SKM-1 (cell line): ENCODE data around the gene TAOK3.

Experiments
- DNase-seq: peaks from one replicate; lab custom pipeline; 2025; ENCODE audit not compliant: unreplicated experiment; lab: John Stamatoyannopoulos, UW

Gene TAOK3

DNA sequence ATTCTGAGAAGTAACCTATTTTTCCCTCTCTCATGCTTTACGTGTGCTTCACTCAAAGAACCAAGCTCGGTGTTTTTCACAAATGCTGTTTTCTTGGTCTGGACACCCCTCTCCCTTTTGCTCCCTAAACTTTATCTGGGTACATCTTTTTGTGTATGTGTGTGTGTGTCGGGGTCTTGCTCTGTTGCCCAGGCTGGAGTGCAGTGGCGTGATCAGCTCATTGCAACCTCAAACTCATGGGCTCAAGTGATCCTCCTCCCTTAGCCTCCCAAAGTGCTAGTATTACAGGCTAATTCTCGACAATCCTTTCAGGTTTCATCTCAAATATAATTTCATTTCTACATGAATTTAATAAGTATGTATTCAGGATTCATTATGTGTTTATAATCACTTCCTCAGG lies 153.6 kb downstream of the TAOK3 start:
- no peak for DNase-seq

DNA sequence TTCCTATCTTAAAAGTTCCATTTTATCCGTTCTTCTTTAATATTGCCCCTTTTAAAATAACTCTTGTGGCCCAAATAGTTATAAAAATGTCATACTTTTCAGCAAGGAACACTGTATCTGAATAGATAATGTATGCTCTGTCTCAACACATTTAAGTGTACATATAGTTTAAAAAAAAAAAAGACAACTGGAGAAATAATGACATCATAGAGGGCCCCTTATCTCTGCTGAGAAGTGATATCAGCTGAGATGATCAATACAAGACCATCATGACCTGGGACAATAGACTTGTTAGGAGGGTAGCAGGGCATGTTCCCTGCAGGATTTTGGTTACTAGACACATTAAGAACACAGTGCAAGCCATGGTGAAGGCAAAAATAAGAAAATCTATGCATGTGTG lies 159.3 kb downstream of the TAOK3 start:
- no peak for DNase-seq

DNA sequence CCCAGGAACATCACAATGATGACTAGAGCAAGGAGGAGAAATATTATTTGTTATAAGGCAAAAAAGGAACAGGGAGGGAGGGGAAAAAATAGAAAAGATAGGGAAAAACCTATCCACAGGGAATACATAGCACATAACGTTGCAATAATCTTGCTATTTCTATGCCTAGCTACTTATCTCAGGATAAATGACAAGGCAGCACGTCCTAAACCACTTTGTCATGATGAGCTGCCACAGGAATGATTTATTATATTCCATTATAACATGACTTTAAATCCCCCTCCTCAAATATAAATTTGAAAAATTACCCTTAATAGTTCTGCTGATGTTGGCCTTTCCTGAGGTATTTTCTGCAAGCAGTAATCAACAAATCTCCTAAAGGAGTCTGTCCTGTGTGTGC lies 160.1 kb downstream of the TAOK3 start:
- DNase-seq, result no peak

- DNase-seq, result no peak
Observed at GRCh38 chr12:118206107-118206412, 166.6 kb downstream of the TAOK3 start.

DNA sequence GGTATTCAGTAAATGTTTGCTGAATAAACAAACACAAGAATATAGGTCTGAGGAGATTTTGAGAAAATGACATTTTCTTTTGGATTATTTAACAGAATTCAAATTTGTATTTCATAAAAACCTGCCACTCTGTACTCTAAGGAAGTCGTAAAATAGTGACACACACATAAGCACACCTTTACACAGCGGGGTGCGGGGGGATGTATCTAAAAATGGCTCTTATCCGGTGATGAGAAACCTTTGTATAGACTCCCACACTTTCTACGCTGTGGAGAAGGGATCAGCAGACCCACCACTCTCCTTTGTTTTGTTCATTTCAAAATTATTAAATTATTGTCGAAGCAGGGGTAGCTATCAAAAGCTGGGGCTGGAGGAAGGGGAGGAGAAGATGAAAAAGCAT lies 178.7 kb downstream of the TAOK3 start:
- no peak for DNase-seq

DNA sequence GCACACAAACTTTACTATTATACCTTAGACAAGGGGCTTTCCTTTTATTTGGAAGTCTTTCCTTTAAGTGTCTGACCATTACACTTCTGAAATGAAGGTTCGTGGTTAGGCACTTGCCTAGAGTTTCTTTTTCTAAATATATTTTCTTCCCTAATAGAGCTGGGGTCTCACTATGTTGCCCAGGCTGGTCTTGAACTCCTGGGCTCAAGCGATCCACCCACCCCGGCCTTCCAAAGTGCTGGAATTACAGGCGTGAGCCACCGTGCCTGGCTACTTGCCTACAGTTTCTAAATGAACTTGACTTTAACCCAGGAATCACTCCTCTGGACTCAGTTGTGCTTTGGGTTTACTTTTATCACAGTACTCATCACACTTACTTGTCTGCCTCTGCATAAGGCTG lies 179.2 kb downstream of the TAOK3 start:
- no peak for DNase-seq

DNA sequence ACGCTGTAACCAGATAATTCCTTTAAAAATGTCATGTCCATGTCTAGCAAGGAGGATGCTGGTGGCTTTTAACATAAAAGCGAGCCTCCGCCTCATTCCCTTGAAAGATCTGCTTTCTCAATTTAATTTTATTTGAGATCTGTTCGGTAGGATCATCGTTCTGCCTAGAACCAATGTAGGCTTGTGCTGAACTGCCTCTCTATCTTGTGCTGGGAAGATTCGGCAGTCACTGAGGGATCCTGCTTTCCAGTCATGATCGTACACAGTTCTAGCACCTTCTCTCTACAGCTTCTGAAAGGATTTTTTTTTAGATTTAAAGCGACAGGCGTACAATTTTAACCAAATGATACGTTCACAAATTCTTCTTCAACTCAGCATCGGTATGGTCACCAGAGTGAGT lies 182.4 kb downstream of the TAOK3 start:
- DNase-seq, result no peak

GRCh38 chr12:118189741-118190191 lies 182.9 kb downstream of the TAOK3 start:
- no peak for DNase-seq

DNA sequence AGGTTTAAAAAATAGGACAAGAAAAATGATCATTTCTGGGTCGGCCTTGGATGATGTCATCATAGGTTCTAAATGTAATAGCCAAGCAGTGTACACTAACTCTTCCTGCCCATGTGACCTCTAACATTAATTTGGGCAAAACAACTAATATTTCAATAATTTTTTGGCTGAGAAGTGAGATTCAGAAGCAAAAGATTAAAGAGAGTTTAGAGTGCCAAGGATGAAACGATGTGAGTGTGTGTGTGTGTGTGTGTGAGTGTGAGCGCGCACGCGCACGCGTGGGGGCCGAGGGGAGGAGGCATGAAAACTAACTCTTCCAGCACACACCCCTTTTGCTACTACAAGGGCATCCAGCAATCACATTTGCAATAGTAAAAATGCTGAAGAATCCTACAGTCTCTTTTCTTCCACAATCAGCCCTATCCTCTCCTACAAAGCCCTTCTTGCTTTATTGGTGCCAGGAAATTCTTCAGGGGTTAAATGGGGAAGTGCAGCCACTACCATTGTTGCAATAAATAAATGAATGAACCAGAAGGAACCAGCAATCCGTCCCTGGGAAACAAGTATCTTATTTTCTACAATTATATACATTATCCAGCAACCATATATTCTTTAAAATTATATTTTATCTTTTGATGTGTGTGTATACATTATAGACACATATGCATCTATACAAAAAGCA lies 183.9 kb downstream of the TAOK3 start:
- no peak for DNase-seq

GRCh38 chr12:118187751-118188435 lies 184.8 kb downstream of the TAOK3 start:
- no peak for DNase-seq

DNA sequence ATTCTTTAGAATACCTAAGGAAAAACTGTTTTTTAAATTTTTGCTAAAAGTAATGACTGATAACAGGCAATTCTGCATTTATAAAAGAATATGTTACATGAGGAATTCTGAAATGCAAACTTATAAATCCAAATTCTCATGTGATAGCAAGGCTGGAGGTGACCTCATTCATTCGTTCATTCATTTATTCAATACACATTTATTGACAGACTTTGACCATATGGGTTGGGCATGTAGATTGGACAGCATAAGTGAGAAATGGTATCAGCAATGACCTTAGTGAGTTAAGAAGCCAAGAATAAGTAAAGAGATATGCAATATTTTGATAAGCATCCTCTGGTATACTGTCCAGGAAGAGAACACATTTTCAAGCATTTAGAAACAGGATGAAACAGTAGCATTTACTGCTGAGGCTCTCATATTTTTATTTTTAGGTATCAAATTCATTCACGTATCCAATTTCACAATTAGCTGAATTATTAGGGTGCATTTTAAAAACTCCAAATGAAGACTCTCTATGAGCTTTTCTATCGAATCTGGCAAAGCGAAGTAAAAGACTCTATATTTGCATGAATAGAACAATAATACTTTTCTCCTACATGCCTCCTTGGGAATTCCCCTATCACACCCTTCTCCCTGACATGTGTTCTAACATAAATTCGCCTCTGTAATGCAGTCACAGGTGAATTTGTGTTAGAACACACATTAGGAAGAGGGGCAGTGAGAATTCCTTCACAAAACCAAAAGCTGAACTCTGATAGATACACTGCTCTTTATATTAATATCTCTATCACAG lies 186.9 kb downstream of the TAOK3 start:
- no peak for DNase-seq

- no peak for DNase-seq
Observed at GRCh38 chr12:118183711-118184110, 189.0 kb downstream of the TAOK3 start.

GRCh38 chr12:118183155-118183554 lies 189.6 kb downstream of the TAOK3 start:
- DNase-seq, result no peak

- DNase-seq, result peak; percentile 67
Observed at GRCh38 chr12:118175823-118176447, 196.8 kb downstream of the TAOK3 start.

GRCh38 chr12:118166946-118167345 lies 205.8 kb downstream of the TAOK3 start:
- no peak for DNase-seq

DNA sequence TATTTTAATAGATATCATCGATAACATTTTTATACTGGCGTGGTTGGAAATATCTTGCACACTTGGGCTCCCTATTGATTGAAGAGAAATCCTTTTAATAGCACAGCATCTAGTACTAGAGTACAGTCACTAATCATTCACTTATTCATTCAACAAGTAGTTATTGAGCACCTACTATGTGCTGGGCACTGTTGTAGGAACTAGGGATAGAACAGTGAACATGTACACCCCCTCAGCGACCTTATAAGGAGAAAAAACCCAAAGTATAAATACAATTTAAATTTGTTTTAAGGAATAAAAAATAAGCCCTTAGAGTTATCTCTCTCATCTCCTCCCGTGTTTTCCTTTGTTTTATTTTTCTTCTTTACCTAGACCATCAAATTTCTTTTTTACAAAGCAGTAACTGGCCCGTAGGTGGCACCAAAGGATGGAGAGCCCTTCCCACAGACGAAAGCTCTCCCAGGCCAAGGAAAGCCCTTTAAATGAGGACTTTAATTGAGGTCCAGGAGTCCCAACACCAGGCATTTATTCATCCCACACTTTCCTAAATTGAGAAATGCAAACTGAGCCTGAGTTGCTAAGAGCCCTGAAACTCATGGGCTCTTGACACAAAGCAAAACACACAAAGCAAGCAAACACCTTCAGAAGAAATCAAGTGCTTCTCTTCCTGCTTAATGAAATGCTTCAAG lies 207.8 kb downstream of the TAOK3 start:
- DNase-seq, result no peak

DNA sequence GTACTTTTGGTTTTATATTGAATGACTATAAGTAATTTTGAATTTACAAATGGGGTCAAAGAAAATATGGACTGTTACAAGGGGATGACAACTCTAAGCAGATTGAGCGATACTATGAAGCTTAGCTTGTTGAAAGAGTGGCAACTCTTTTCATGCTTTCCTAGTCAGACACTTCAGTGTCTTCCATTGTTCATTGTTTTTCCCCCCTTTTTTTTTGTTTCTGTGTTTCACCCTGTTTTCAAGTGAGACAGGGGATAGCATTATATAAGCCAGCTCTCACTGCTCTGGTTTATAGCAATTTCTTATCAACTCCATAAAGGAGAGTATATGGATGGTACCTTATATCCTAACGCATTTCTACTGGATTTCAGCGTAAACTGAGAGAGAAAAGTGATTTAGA lies 212.2 kb downstream of the TAOK3 start:
- no peak for DNase-seq

- DNase-seq, result no peak
Observed at GRCh38 chr12:118151755-118152154, 221.0 kb downstream of the TAOK3 start.

DNA sequence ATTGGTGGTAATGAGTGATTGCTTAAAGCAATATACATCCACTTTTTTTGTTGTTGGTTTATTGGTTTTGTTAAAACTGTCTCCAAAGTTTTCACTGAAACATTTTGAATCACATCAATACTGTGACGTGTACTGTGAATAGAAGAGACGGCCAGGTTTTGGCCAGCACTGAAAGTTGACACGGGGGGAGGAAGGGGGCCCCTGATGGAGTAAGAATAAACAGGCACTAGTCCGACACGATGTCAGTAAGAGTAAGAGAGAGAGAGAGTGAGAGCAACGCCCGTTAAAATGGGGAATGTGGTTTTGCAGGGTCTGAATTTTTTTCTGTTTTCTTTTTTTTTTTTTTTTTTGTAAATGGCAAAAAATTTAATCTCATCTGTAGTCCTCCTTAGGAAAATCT lies 222.1 kb downstream of the TAOK3 start:
- no peak for DNase-seq

GRCh38 chr12:118148287-118148686 lies 224.4 kb downstream of the TAOK3 start:
- no peak for DNase-seq

DNA sequence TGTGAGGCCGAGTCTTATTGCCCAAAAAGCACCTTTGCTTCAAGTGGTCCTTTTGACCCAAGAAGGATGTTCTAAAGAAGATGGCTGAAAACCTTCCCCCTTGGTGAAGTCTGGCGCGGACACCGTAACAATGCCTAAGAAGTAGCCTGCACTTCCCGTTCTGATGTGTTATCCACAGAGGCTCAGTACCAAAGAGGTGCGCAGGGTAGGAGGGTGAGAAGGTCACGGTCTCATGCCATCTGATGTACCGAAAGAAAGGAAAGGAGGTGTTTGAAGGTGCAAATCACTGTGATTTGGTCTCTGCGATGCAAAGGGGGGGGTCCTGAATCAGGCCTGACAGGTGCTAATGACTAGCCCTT lies 226.9 kb downstream of the TAOK3 start:
- DNase-seq, result no peak
